ENCODE results near the gene RPA3. TPM values are rescaled to one million over a fixed set of nuclear protein-coding genes. Genes with fewer than 3 reads are reported as not detected.

The RPA3 gene
- polyA plus RNA-seq, 1 donor (not counting 4 experiments of a cell fraction or from before 2014, with no cell fraction given), result 51.1 TPM

DNA sequence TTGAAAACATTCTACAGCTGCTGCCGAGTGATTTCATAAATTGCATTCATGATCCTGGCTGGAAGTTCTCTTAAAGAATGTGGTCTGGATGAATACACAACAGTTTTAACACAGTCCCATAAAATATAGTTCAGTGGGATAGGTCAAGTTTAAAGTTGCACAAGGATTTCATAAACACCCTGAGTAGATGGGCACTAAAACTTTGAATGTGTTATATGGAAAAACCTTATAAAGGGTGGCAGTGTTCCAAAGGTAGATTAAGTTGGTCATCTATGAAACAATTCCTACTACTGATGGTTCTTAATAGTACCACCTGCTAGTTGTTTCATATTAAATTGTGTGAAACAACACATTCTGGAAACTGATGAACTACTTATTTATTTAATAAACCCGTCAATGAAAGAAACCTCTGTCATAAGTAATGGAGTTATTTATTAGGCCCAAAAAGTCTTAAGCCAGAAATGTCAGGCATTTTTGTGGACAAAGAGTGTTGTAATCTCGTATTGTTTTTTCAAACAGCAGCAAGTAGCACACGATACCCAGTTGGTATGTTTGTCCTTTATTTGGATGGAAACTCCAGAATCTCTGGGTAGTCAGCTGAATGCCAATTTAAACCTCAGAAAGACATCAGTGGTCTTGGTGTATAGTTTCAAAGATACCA is 14.3 kb upstream of the RPA3 start:
- DNase-seq (ENCODE audit: low read depth, low spot score) (no peak), FAIRE-seq (no peak)
- Histone ChIP-seq H3K4me3 (ENCODE audit: control insufficient read depth in 2 of 3, extremely low read depth in 1 of 3, insufficient read depth in 2 of 3, low read depth in 1 of 3, low read length in 3 of 3) (no peak overlapping the region), H3K4me1 (ENCODE audit: control insufficient read depth, extremely low read depth, insufficient read depth, low read length) (no peaks in the 10 kb centered on the region), H3K9me1 (ENCODE audit: control insufficient read depth, extremely low read depth, insufficient read depth, low read length) (no peaks in the 10 kb centered on the region), H3K27me3 (ENCODE audit: control insufficient read depth, extremely low read depth, insufficient read depth, low read length) (no peaks in the 10 kb centered on the region), H3K9me3 (ENCODE audit: control insufficient read depth, low read depth, low read length) (no peaks in the 10 kb centered on the region), H3K79me2 (ENCODE audit: control insufficient read depth, insufficient read depth, low read length) (no peaks in the 10 kb centered on the region), H4K20me1 (ENCODE audit: control insufficient read depth, extremely low read depth, insufficient read depth, low read length) (no peaks in the 10 kb centered on the region), H3K36me3 (ENCODE audit: control insufficient read depth in 2 of 2, extremely low read depth in 1 of 2, insufficient read depth in 2 of 2, low read length in 2 of 2) (no peaks in the 10 kb centered on the region), H3K4me2 (ENCODE audit: control insufficient read depth, extremely low read depth, insufficient read depth, low read depth, low read length) (no peak overlapping the region), H3K9ac (ENCODE audit: control insufficient read depth, extremely low read depth, insufficient read depth, low read length) (no peak overlapping the region), H2AFZ (ENCODE audit: control insufficient read depth, low read length) (no peak overlapping the region), H3K27ac (ENCODE audit: control insufficient read depth, insufficient read depth, low read length) (no peak overlapping the region)
- dilution Hi-C loops (cut with MboI; ENCODE audit: extremely low pct_ligation_motif_present, low sequenced_read_pairs), result no loop called here
- no peak for TF ChIP-seq EZH2 (IDR thresholded peaks at IDR 0.05; ENCODE audit: low read length)
- TF ChIP-seq, protein P1, sequence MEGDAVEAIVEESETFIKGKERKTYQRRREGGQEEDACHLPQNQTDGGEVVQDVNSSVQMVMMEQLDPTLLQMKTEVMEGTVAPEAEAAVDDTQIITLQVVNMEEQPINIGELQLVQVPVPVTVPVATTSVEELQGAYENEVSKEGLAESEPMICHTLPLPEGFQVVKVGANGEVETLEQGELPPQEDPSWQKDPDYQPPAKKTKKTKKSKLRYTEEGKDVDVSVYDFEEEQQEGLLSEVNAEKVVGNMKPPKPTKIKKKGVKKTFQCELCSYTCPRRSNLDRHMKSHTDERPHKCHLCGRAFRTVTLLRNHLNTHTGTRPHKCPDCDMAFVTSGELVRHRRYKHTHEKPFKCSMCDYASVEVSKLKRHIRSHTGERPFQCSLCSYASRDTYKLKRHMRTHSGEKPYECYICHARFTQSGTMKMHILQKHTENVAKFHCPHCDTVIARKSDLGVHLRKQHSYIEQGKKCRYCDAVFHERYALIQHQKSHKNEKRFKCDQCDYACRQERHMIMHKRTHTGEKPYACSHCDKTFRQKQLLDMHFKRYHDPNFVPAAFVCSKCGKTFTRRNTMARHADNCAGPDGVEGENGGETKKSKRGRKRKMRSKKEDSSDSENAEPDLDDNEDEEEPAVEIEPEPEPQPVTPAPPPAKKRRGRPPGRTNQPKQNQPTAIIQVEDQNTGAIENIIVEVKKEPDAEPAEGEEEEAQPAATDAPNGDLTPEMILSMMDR (optimal IDR thresholded peaks at IDR 0.05 in 1 of 3, IDR thresholded peaks at IDR 0.05 in 1 of 3, conservative IDR thresholded peaks at IDR 0.05 in 1 of 3; ENCODE audit: extremely low read depth in 1 of 3, insufficient read depth in 2 of 3, low read length in 3 of 3), result no peak

DNA sequence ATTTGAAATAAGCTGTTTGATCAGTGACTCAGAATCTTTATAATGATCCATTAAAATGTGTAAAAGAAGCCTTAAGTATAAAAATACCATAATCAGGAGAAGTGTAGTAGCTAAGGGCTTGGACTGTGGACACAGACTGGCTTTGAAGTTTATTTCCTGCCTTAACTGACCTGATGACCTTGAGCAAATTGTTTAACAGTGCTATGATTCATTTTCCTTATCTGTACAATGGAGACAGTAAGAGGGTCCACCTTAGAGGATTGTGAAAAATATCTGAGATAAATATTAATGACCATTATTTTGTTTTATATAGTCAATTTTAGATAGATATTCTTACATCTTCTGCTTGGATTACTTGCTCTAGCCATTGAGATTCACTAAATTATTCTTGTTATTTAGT is 13.3 kb upstream of the RPA3 start:
- no peaks in the 10 kb centered on the region for H3K27me3 ChIP-seq (ENCODE audit: control insufficient read depth, extremely low read depth, insufficient read depth, low read length)
- no peaks in the 10 kb centered on the region for H3K9me3 ChIP-seq (ENCODE audit: control insufficient read depth, low read depth, low read length)
- FAIRE-seq (no peak), DNase-seq (ENCODE audit: low read depth, low spot score) (no peak)
- no peak for TF ChIP-seq EZH2 (IDR thresholded peaks at IDR 0.05; ENCODE audit: low read length)
- TF ChIP-seq, protein P1 (optimal IDR thresholded peaks at IDR 0.05 in 1 of 3, IDR thresholded peaks at IDR 0.05 in 1 of 3, conservative IDR thresholded peaks at IDR 0.05 in 1 of 3; ENCODE audit: extremely low read depth in 1 of 3, insufficient read depth in 2 of 3, low read length in 3 of 3), result no peak
- H3K4me3 ChIP-seq (ENCODE audit: control insufficient read depth in 2 of 3, extremely low read depth in 1 of 3, insufficient read depth in 2 of 3, low read depth in 1 of 3, low read length in 3 of 3), result no peak overlapping the region
- H4K20me1 ChIP-seq (ENCODE audit: control insufficient read depth, extremely low read depth, insufficient read depth, low read length), result no peaks in the 10 kb centered on the region
- dilution Hi-C loops (cut with MboI; ENCODE audit: extremely low pct_ligation_motif_present, low sequenced_read_pairs), result no loop called here
- H3K79me2 ChIP-seq (ENCODE audit: control insufficient read depth, insufficient read depth, low read length), result no peaks in the 10 kb centered on the region
- H3K9me1 ChIP-seq (ENCODE audit: control insufficient read depth, extremely low read depth, insufficient read depth, low read length), result no peaks in the 10 kb centered on the region
- no peak overlapping the region for H3K27ac ChIP-seq (ENCODE audit: control insufficient read depth, insufficient read depth, low read length)
- no peaks in the 10 kb centered on the region for H3K36me3 ChIP-seq (ENCODE audit: control insufficient read depth in 2 of 2, extremely low read depth in 1 of 2, insufficient read depth in 2 of 2, low read length in 2 of 2)
- H2AFZ ChIP-seq (ENCODE audit: control insufficient read depth, low read length), result no peak overlapping the region
- H3K4me2 ChIP-seq (ENCODE audit: control insufficient read depth, extremely low read depth, insufficient read depth, low read depth, low read length), result no peak overlapping the region
- no peaks in the 10 kb centered on the region for H3K4me1 ChIP-seq (ENCODE audit: control insufficient read depth, extremely low read depth, insufficient read depth, low read length)
- no peak overlapping the region for H3K9ac ChIP-seq (ENCODE audit: control insufficient read depth, extremely low read depth, insufficient read depth, low read length)
